ENCODE data around the gene ARSI. TPM values are rescaled to one million over a fixed set of nuclear protein-coding genes. Genes with fewer than 3 reads are reported as not detected.

ARSI gene
- total RNA-seq, 1 donor from 2014 or later = 4.2 TPM

- no peak overlapping the region for H3K4me2 ChIP-seq
- peaks cover 36% of the 10 kb centered on the region for H3K4me1 ChIP-seq
- H3K36me3 ChIP-seq = no peaks in the 10 kb centered on the region
- Mint-ChIP-seq H3K36me3 (no peaks in the 10 kb centered on the region), H3K4me1 (peaks cover 45% of the 10 kb centered on the region), H3K4me3 (no peak overlapping the region), H3K27ac (no peak overlapping the region), H3K27me3 (ENCODE audit: insufficient read depth, low read depth) (peaks cover 5% of the 10 kb centered on the region), H3K9me3 (no peaks in the 10 kb centered on the region)
- H3K27ac ChIP-seq = no peak overlapping the region
- H3F3A ChIP-seq (ENCODE audit: low read depth) = peaks cover 3% of the 10 kb centered on the region
- H3K79me2 ChIP-seq (ENCODE audit: low read depth) = no peaks in the 10 kb centered on the region
- H3K9me3 ChIP-seq (ENCODE audit: low read depth) = no peaks in the 10 kb centered on the region
- H3K27me3 ChIP-seq = no peaks in the 10 kb centered on the region
- H3K9ac ChIP-seq = no peak overlapping the region
- H4K20me1 ChIP-seq (ENCODE audit: low read depth) = no peaks in the 10 kb centered on the region
- no peak overlapping the region for H2AFZ ChIP-seq (replicated peaks)
- no peak for TF ChIP-seq EZH2phosphoT487 (IDR thresholded peaks at IDR 0.05)
- no peak for TF ChIP-seq EZH2 (IDR thresholded peaks at IDR 0.05)
- no peak for TF ChIP-seq CTCF (IDR thresholded peaks at IDR 0.05)
- DNase-seq (ENCODE audit: low spot score) = no peak
- H3K4me3 ChIP-seq = no peak overlapping the region
These were observed 20.4 kb upstream of the ARSI start for GRCh38 chr5:150323092-150323491.

- no peak overlapping the region for H3K9ac ChIP-seq
- peaks cover 3% of the 10 kb centered on the region for H3F3A ChIP-seq (ENCODE audit: low read depth)
- peaks cover 30% of the 10 kb centered on the region for H3K4me1 ChIP-seq
- Mint-ChIP-seq H3K4me1 (peaks cover 51% of the 10 kb centered on the region), H3K27ac (no peak overlapping the region), H3K4me3 (no peak overlapping the region), H3K36me3 (no peaks in the 10 kb centered on the region), H3K9me3 (no peaks in the 10 kb centered on the region), H3K27me3 (ENCODE audit: insufficient read depth, low read depth) (peaks cover 7% of the 10 kb centered on the region)
- H4K20me1 ChIP-seq (ENCODE audit: low read depth) = no peaks in the 10 kb centered on the region
- no peaks in the 10 kb centered on the region for H3K36me3 ChIP-seq
- H3K4me2 ChIP-seq = no peak overlapping the region
- no peak overlapping the region for H3K4me3 ChIP-seq
- H3K79me2 ChIP-seq (ENCODE audit: low read depth) = no peaks in the 10 kb centered on the region
- DNase-seq (ENCODE audit: low spot score) = no peak
- TF ChIP-seq CTCF (IDR thresholded peaks at IDR 0.05) = no peak
- TF ChIP-seq EZH2phosphoT487 (IDR thresholded peaks at IDR 0.05) = no peak
- no peak for TF ChIP-seq EZH2 (IDR thresholded peaks at IDR 0.05)
- H3K9me3 ChIP-seq (ENCODE audit: low read depth) = no peaks in the 10 kb centered on the region
- H3K27ac ChIP-seq = no peak overlapping the region
- H2AFZ ChIP-seq (replicated peaks) = no peak overlapping the region
- no peaks in the 10 kb centered on the region for H3K27me3 ChIP-seq
These were observed 19.5 kb upstream of the ARSI start for GRCh38 chr5:150322202-150322601.

GRCh38 chr5:150321784-150322183 is 19.1 kb upstream of the ARSI start:
- peaks cover 7% of the 10 kb centered on the region for H3K27me3 Mint-ChIP-seq (ENCODE audit: insufficient read depth, low read depth)
- H3K4me1 Mint-ChIP-seq = peaks cover 51% of the 10 kb centered on the region
- TF ChIP-seq EZH2 (IDR thresholded peaks at IDR 0.05) = no peak
- TF ChIP-seq CTCF (IDR thresholded peaks at IDR 0.05) = no peak
- TF ChIP-seq EZH2phosphoT487 (IDR thresholded peaks at IDR 0.05) = no peak
- no peak for DNase-seq (ENCODE audit: low spot score)
- Histone ChIP-seq H3K4me3 (no peak overlapping the region), H4K20me1 (ENCODE audit: low read depth) (no peaks in the 10 kb centered on the region), H3K9me3 (ENCODE audit: low read depth) (no peaks in the 10 kb centered on the region), H3K36me3 (no peaks in the 10 kb centered on the region), H3F3A (ENCODE audit: low read depth) (peaks cover 3% of the 10 kb centered on the region), H3K27ac (no peak overlapping the region), H3K27me3 (no peaks in the 10 kb centered on the region), H3K9ac (no peak overlapping the region), H3K79me2 (ENCODE audit: low read depth) (no peaks in the 10 kb centered on the region), H3K4me1 (peaks cover 26% of the 10 kb centered on the region), H3K4me2 (no peak overlapping the region), H2AFZ (replicated peaks) (no peak overlapping the region)
- no peaks in the 10 kb centered on the region for H3K9me3 Mint-ChIP-seq
- no peak overlapping the region for H3K4me3 Mint-ChIP-seq
- no peak overlapping the region for H3K27ac Mint-ChIP-seq
- H3K36me3 Mint-ChIP-seq = no peaks in the 10 kb centered on the region

Data from neural progenitor cell (in vitro differentiated cells).